Stimulated activated CD4-positive, alpha-beta T cell treated with anti-CD3 and anti-CD28 coated beads, Interleukin-15, amount 100 ng/mL, for 1 hour (primary cell): Measurements from ENCODE around the gene SELENOW.

Source experiments
- DNase-seq, 2 donors: peaks; one replicate each; pipeline ENCODE4 v3.0.0-alpha.2; 2020; ENCODE audit warnings: low read depth in 1 of 2, low spot score in 1 of 2

SELENOW gene

GRCh38 chr19:47820410-47820809, 41.9 kb downstream of the SELENOW start:
- DNase-seq: no peak

- DNase-seq: no peak
These were observed 43.0 kb downstream of the SELENOW start, which contains the start of gene CRX for GRCh38 chr19:47821460-47822020. TSS of gene CRX (plus strand) at chr19:47821937. CDS start at chr19:47834444, 12,507 bp downstream.

DNA sequence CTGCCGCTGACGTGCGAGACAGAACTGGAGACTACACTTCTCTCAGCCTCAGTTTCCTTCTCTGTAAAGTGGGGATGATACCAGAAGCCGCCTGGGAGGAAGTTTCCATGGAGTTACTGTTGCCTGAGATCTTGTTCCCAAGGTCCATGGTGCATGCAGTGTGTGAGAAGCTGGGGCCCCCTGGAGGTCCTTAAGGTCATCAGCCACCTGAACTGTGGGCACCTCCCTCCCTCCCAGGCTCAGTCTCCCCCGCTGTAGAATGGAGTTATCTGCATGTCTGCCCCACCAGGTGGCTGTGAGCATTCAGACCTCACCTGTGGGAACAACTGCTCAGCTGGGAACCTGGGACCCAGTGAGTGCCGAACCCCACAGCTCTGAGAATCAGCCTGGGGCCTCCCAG, 45.9 kb downstream of the SELENOW start:
- no peak for DNase-seq

DNA sequence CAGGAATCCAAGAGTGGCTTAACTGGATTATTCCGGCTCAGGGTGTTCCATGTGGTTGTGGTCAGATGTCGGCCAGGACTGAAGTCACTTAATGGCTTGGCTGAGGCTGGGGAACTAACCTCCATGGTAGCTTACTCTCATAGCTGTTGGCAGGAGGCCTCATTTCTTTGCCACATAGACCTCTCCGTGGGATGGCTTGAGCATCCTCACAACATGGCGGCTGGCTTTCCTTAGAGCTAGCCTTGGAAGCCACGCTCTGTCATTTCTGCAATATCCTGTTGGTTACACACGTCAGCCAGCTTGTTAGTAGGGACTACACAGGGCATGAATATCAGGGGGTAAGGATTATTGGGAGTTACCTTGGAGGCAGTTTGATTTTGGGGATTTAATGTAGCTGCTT, 48.3 kb downstream of the SELENOW start:
- no peak for DNase-seq

DNA sequence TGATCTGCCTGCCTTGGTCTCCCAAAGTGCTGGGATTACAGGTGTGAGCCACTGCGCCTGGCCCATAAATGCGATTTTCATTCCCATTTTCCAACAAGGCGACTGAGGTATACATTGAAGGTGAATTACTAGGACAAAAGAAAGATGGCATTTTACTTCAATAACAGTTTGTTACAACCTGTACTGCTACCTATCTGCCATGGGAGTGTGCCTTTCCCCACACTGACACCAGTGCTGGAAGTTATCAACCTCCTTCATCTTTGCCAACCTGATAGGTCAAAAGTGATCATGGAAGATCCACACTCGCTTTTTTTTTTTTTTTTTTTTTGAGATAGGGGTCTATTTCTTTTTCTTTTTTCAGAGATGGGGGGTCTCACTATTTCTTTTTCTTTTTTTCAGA, 54.2 kb downstream of the SELENOW start:
- no peak for DNase-seq
